Measurements from ENCODE around the gene ATG13. TPM values are rescaled to one million over a fixed set of nuclear protein-coding genes. Genes with fewer than 3 reads are reported as not detected.

The ATG13 gene
- total RNA-seq, 2 experiments from 2014 or later = 95.7 to 102 TPM

GRCh38 chr11:46700241-46701077, 83.1 kb downstream of the ATG13 start, which contains the start of the genes ARHGAP1 and ZNF408:
TSS of gene ARHGAP1 (minus strand) at chr11:46700619. CDS start at chr11:46696107, 4,512 bp downstream.
TSS of gene ZNF408 (plus strand) at chr11:46701031. CDS start at chr11:46701048, 17 bp downstream.
- ATAC-seq (ENCODE audit: poor library complexity) = peak; percentile 93
- Mint-ChIP-seq H3K27me3 (no peaks in the 10 kb centered on the region), H3K36me3 (ENCODE audit: low read depth) (peaks cover 76% of the 10 kb centered on the region), H3K4me3 (peak within 1 kb of the TSS; percentile 96), H3K4me1 (ENCODE audit: low read depth) (peaks cover 62% of the 10 kb centered on the region), H3K27ac (peak within 1 kb of the TSS; percentile 87), H3K9me3 (no peaks in the 10 kb centered on the region)
- intact Hi-C loops (cut with DNase I, micrococcal nuclease) = loop anchor here (1.0 to 10.0 kb wide), 9 partner anchors 29 to 874 kb away; partner anchors contain the start of genes ARFGAP2 (in 1 of the 2), ATG13 (in 1 of the 2), CSTPP1 (in 1 of the 2) and DDB2 (in 1 of the 2)
- ChIA-PET POLR2A (interaction anchor here (0.6 to 10.9 kb wide), 15 partner anchors 8 to 514 kb away, joined by 3 to 146 read pairs (median 4); partner anchors contain the start of genes AMBRA1, ATG13, DDB2 and F2), CTCF (interaction anchor here (0.9 to 1.2 kb wide), 2 partner anchors 29 to 83 kb away, joined by 4 to 5 read pairs; partner anchors contain the start of genes ATG13 and HARBI1)
- H3K4me1 ChIP-seq (ENCODE audit: insufficient read depth, low read length) = peaks cover 62% of the 10 kb centered on the region
- no peaks in the 10 kb centered on the region for H3K9me3 ChIP-seq (ENCODE audit: control insufficient read depth in 1 of 2, insufficient read depth in 1 of 2, low read length in 2 of 2)
- peak; percentile 98 to 100 (median 99) for DNase-seq
- TF ChIP-seq, protein P1, sequence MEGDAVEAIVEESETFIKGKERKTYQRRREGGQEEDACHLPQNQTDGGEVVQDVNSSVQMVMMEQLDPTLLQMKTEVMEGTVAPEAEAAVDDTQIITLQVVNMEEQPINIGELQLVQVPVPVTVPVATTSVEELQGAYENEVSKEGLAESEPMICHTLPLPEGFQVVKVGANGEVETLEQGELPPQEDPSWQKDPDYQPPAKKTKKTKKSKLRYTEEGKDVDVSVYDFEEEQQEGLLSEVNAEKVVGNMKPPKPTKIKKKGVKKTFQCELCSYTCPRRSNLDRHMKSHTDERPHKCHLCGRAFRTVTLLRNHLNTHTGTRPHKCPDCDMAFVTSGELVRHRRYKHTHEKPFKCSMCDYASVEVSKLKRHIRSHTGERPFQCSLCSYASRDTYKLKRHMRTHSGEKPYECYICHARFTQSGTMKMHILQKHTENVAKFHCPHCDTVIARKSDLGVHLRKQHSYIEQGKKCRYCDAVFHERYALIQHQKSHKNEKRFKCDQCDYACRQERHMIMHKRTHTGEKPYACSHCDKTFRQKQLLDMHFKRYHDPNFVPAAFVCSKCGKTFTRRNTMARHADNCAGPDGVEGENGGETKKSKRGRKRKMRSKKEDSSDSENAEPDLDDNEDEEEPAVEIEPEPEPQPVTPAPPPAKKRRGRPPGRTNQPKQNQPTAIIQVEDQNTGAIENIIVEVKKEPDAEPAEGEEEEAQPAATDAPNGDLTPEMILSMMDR (IDR thresholded peaks at IDR 0.05) = no peak
- no peaks in the 10 kb centered on the region for H3K27me3 ChIP-seq (ENCODE audit: control insufficient read depth in 1 of 2, insufficient read depth in 2 of 2, low read length in 2 of 2)
- H3K27ac ChIP-seq (ENCODE audit: low read depth in 1 of 2, low read length in 2 of 2) = peak within 1 kb of the TSS; percentile 72 to 78
- H3K36me3 ChIP-seq (ENCODE audit: insufficient read depth, low read length) = peaks cover 46% of the 10 kb centered on the region
- peak within 1 kb of the TSS; percentile 84 for H3K4me3 ChIP-seq (ENCODE audit: low read length)

DNA sequence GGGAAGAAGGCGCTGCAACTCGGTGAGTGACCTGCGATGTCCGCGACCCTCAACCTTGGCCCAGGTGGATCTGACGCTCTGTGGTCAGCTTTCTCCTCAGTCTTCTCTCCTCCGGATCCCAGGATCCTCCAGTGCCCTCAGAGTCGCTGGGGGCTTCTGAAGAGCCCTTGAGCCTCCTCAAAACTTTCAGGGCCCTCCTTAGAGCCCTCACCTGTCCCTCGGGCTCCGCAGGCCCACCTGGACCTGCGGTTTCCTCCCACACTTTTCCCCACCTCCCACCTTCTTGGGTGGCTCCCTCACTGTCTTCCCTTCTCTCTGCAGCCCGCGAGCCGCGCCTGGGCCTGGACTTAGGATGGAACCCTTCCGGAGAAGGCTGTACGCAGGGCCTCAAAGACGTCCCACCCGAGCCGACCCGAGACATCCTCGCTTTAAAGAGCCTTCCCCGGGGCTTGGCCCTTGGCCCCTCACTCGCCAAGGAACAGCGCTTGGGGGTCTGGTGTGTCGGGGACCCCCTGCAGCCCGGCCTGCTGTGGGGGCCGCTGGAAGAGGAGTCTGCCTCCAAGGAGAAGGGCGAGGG, 83.8 kb downstream of the ATG13 start:
- no peaks in the 10 kb centered on the region for H3K27me3 Mint-ChIP-seq
- TF ChIP-seq, protein P1 (IDR thresholded peaks at IDR 0.05) = no peak
- H3K36me3 Mint-ChIP-seq (ENCODE audit: low read depth) = peaks cover 76% of the 10 kb centered on the region
- Histone ChIP-seq H3K27me3 (ENCODE audit: control insufficient read depth in 1 of 2, insufficient read depth in 2 of 2, low read length in 2 of 2) (no peaks in the 10 kb centered on the region), H3K4me3 (ENCODE audit: low read length) (peak overlapping the region; percentile 84), H3K9me3 (ENCODE audit: control insufficient read depth in 1 of 2, insufficient read depth in 1 of 2, low read length in 2 of 2) (no peaks in the 10 kb centered on the region), H3K27ac (ENCODE audit: low read depth in 1 of 2, low read length in 2 of 2) (peak overlapping the region; percentile 72 to 78), H3K36me3 (ENCODE audit: insufficient read depth, low read length) (peaks cover 45% of the 10 kb centered on the region), H3K4me1 (ENCODE audit: insufficient read depth, low read length) (peaks cover 55% of the 10 kb centered on the region)
- peak in 1 of 14 experiments; percentile 2 for DNase-seq
- H3K4me3 Mint-ChIP-seq = peak overlapping the region; percentile 96
- no peak for ATAC-seq (ENCODE audit: poor library complexity)
- intact Hi-C loops (cut with DNase I, micrococcal nuclease) = loop anchor here in 1 of 2 experiments (2.0 to 10.0 kb wide), 8 partner anchors 84 to 874 kb away; partner anchors contain the start of genes ARFGAP2, ATG13, CSTPP1 and DDB2
- no peaks in the 10 kb centered on the region for H3K9me3 Mint-ChIP-seq
- ChIA-PET CTCF (interaction anchor here (0.9 to 1.2 kb wide), 2 partner anchors 30 to 84 kb away, joined by 4 to 5 read pairs; partner anchors contain the start of genes ATG13 and HARBI1), POLR2A (interaction anchor here (0.6 to 10.9 kb wide), 15 partner anchors 9 to 514 kb away, joined by 3 to 146 read pairs (median 4); partner anchors contain the start of genes AMBRA1, ATG13, DDB2 and F2)
- peak overlapping the region; percentile 87 for H3K27ac Mint-ChIP-seq
- H3K4me1 Mint-ChIP-seq (ENCODE audit: low read depth) = peaks cover 60% of the 10 kb centered on the region

DNA sequence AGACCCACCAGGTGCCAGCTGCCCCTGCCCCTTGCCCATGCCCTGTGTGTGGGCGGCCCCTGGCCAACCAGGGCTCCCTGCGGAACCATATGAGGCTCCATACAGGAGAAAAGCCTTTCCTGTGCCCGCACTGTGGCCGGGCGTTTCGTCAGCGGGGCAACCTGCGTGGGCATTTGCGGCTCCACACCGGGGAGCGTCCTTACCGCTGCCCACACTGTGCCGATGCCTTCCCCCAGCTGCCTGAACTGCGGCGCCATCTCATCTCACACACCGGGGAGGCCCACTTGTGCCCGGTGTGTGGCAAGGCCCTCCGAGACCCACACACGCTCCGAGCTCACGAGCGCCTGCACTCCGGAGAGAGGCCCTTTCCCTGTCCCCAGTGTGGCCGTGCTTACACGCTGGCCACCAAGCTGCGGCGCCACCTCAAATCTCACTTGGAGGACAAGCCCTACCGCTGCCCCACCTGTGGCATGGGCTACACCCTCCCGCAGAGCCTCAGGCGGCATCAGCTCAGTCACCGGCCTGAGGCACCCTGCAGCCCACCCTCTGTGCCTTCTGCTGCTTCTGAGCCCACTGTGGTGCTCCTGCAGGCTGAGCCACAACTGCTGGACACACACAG, 87.8 kb downstream of the ATG13 start:
- Histone ChIP-seq H3K4me3 (ENCODE audit: low read length) (no peak overlapping the region), H3K27me3 (ENCODE audit: control insufficient read depth in 1 of 2, insufficient read depth in 2 of 2, low read length in 2 of 2) (no peaks in the 10 kb centered on the region), H3K9me3 (ENCODE audit: control insufficient read depth in 1 of 2, insufficient read depth in 1 of 2, low read length in 2 of 2) (no peaks in the 10 kb centered on the region), H3K4me1 (ENCODE audit: insufficient read depth, low read length) (peaks cover 20% of the 10 kb centered on the region), H3K36me3 (ENCODE audit: insufficient read depth, low read length) (peaks cover 52% of the 10 kb centered on the region), H3K27ac (ENCODE audit: low read depth in 1 of 2, low read length in 2 of 2) (no peak overlapping the region)
- ATAC-seq (ENCODE audit: poor library complexity) (no peak), DNase-seq (no peak)
- ChIA-PET POLR2A (interaction anchor here (0.8 kb wide), 1 partner anchor 10 kb away, joined by 3 read pairs; no protein-coding TSS in a partner anchor), CTCF (no interaction called here)
- Mint-ChIP-seq H3K9me3 (no peaks in the 10 kb centered on the region), H3K27me3 (no peaks in the 10 kb centered on the region), H3K4me1 (ENCODE audit: low read depth) (peaks cover 36% of the 10 kb centered on the region), H3K36me3 (ENCODE audit: low read depth) (peaks cover 74% of the 10 kb centered on the region), H3K4me3 (peak overlapping the region; percentile 51), H3K27ac (no peak overlapping the region)
- TF ChIP-seq, protein P1 (IDR thresholded peaks at IDR 0.05) = no peak
- intact Hi-C loops (cut with DNase I, micrococcal nuclease) = loop anchor here in 1 of 2 experiments (10.0 kb wide), 3 partner anchors 470 to 870 kb away; partner anchors contain the start of genes ARFGAP2, KBTBD4, MADD and NDUFS3

Data from CD4-positive, alpha-beta T cell (primary cell).